ENCODE data around the gene SYNJ2. TPM values are rescaled to one million over a fixed set of nuclear protein-coding genes. Genes with fewer than 3 reads are reported as not detected.

SYNJ2 gene
- total RNA-seq, 1 experiment from 2014 or later = 24.5 TPM

GRCh38 chr6:158068893-158069799 lies 87.5 kb downstream of the SYNJ2 start:
- Histone ChIP-seq H3K56ac (ENCODE audit: insufficient read length, low read depth, low read length) (no peak overlapping the region), H3K79me2 (ENCODE audit: insufficient read depth, low read length) (no peaks in the 10 kb centered on the region), H2BK120ac (ENCODE audit: low read depth, low read length, poor library complexity, severe bottlenecking) (no peak overlapping the region), H3K4ac (ENCODE audit: low read depth, low read length) (no peak overlapping the region), H2BK12ac (ENCODE audit: insufficient read length, low read depth, low read length) (no peak overlapping the region), H4K91ac (ENCODE audit: insufficient read length, low read depth, low read length) (no peak overlapping the region), H3K4me1 (ENCODE audit: insufficient read depth, low read length) (no peaks in the 10 kb centered on the region), H3K27me3 (ENCODE audit: insufficient read depth, low read length) (no peaks in the 10 kb centered on the region), H2AK5ac (ENCODE audit: insufficient read length, low read length) (no peak overlapping the region), H3K23ac (ENCODE audit: insufficient read length, low read depth, low read length) (no peak overlapping the region), H3K9me3 (ENCODE audit: control insufficient read depth, low read depth, low read length) (no peaks in the 10 kb centered on the region), H4K5ac (ENCODE audit: insufficient read length, low read depth, low read length) (no peak overlapping the region), H3K14ac (ENCODE audit: insufficient read depth, low read length) (no peak overlapping the region), H2BK15ac (ENCODE audit: low read depth, low read length) (no peak overlapping the region), H3T11ph (ENCODE audit: low read length) (no peak overlapping the region), H2BK5ac (ENCODE audit: insufficient read length, low read length) (no peak overlapping the region), H3K23me2 (ENCODE audit: insufficient read length, low read depth, low read length, poor library complexity, severe bottlenecking) (no peaks in the 10 kb centered on the region), H3K27ac (ENCODE audit: insufficient read length, low read depth, low read length) (no peak overlapping the region), H2AFZ (ENCODE audit: low read length) (no peak overlapping the region), H4K8ac (replicated peaks; ENCODE audit: insufficient read length, low read depth, low read length) (no peak overlapping the region), H3K18ac (ENCODE audit: insufficient read length, low read depth, low read length) (no peak overlapping the region), H3K9ac (ENCODE audit: extremely low read depth, insufficient read length, low read length) (no peak overlapping the region), H4K20me1 (ENCODE audit: control insufficient read depth, insufficient read depth, insufficient read length) (no peaks in the 10 kb centered on the region), H2BK20ac (ENCODE audit: low read depth, low read length, poor library complexity, severe bottlenecking) (no peak overlapping the region), H3K4me2 (ENCODE audit: insufficient read depth, insufficient read length, low read length) (no peak overlapping the region), H3K79me1 (ENCODE audit: insufficient read depth, low read depth, low read length, poor library complexity, severe bottlenecking) (no peaks in the 10 kb centered on the region)
- Mint-ChIP-seq H3K4me1 (peaks cover 4 to 17% of the 10 kb centered on the region in 2 experiments), H3K9me3 (no peaks in the 10 kb centered on the region), H3K4me3 (no peak overlapping the region), H3K27ac (no peak overlapping the region), H3K36me3 (ENCODE audit: insufficient read depth in 1 of 3, low read depth in 3 of 3) (peaks cover 0 to 54% (median 4%) of the 10 kb centered on the region in 3 experiments; a peak in 3 of 7 replicates), H3K27me3 (ENCODE audit: low read depth) (no peaks in the 10 kb centered on the region)
- no peak for DNase-seq
- TF ChIP-seq CTCF (conservative IDR thresholded peaks at IDR 0.05) = no peak
- no CpG with 5 or more reads among the region's 14 CpGs for WGBS (ENCODE audit: extremely low coverage, insufficient read length, low lambda C conversion rate)
